IPS-18a (cell line): ENCODE measurements around the gene FAM163B.

Experiments
- H3K27ac ChIP-seq: one replicate; pipeline ENCODE4 v1.5.1; 2013; ENCODE audit warnings: low read length
- H3K27me3 ChIP-seq: one replicate; pipeline ENCODE4 v1.6.1; 2013; ENCODE audit warnings: mild to moderate bottlenecking, low read length; ENCODE audit not compliant: control insufficient read depth, insufficient read depth
- H3K36me3 ChIP-seq: one replicate; pipeline ENCODE4 v1.6.1; 2013; ENCODE audit warnings: low read depth, low read length; ENCODE audit not compliant: control insufficient read depth
- H3K4me1 ChIP-seq: one replicate; pipeline ENCODE4 v1.6.1; 2013; ENCODE audit warnings: low read depth, low read length; ENCODE audit not compliant: control insufficient read depth
- H3K4me3 ChIP-seq: one replicate; pipeline ENCODE4 v1.5.1; 2013; ENCODE audit warnings: low read length
- H3K9ac ChIP-seq: one replicate; pipeline ENCODE4 v1.6.1; 2013; ENCODE audit warnings: mild to moderate bottlenecking, low read length, moderate library complexity
- H3K9me3 ChIP-seq: one replicate; pipeline ENCODE4 v1.6.1; 2013; ENCODE audit warnings: low read depth, low read length; ENCODE audit not compliant: control insufficient read depth

Gene FAM163B

GRCh38 chr9:133609311-133610098 lies at the start of gene FAM163B:
TSS of gene FAM163B (minus strand) at chr9:133609389. CDS start at chr9:133580223, 29,166 bp downstream.
- Histone ChIP-seq H3K27me3 (peaks cover 35% of the 10 kb centered on the region), H3K4me1 (peaks cover 3% of the 10 kb centered on the region), H3K9me3 (no peaks in the 10 kb centered on the region), H3K4me3 (peak within 1 kb of the TSS; percentile 32), H3K27ac (no peak within 1 kb of the TSS), H3K9ac (no peak within 1 kb of the TSS), H3K36me3 (no peaks in the 10 kb centered on the region)

- no peak overlapping the region for H3K4me3 ChIP-seq
- H3K27me3 ChIP-seq: peaks cover 48% of the 10 kb centered on the region
- H3K27ac ChIP-seq: no peak overlapping the region
- no peaks in the 10 kb centered on the region for H3K36me3 ChIP-seq
- peaks cover 10% of the 10 kb centered on the region for H3K4me1 ChIP-seq
- H3K9me3 ChIP-seq: no peaks in the 10 kb centered on the region
- H3K9ac ChIP-seq: no peak overlapping the region
Observed at GRCh38 chr9:133657120-133657661, 48.0 kb upstream of the FAM163B start.

GRCh38 chr9:133656211-133657119 lies 47.3 kb upstream of the FAM163B start:
- Histone ChIP-seq H3K9ac (no peak overlapping the region), H3K27me3 (peaks cover 48% of the 10 kb centered on the region), H3K9me3 (no peaks in the 10 kb centered on the region), H3K4me1 (peaks cover 10% of the 10 kb centered on the region), H3K4me3 (no peak overlapping the region), H3K36me3 (no peaks in the 10 kb centered on the region), H3K27ac (no peak overlapping the region)

- no peaks in the 10 kb centered on the region for H3K36me3 ChIP-seq
- no peaks in the 10 kb centered on the region for H3K9me3 ChIP-seq
- H3K9ac ChIP-seq: no peak overlapping the region
- peaks cover 10% of the 10 kb centered on the region for H3K4me1 ChIP-seq
- peaks cover 48% of the 10 kb centered on the region for H3K27me3 ChIP-seq
- H3K27ac ChIP-seq: no peak overlapping the region
- no peak overlapping the region for H3K4me3 ChIP-seq
Observed at GRCh38 chr9:133655701-133656100, 46.5 kb upstream of the FAM163B start.

GRCh38 chr9:133654736-133655657 lies 45.8 kb upstream of the FAM163B start:
- Histone ChIP-seq H3K27ac (no peak overlapping the region), H3K4me1 (peaks cover 10% of the 10 kb centered on the region)

GRCh38 chr9:133653638-133654037 lies 44.4 kb upstream of the FAM163B start:
- Histone ChIP-seq H3K4me3 (no peak overlapping the region), H3K27me3 (peaks cover 29% of the 10 kb centered on the region), H3K4me1 (peaks cover 4% of the 10 kb centered on the region), H3K9me3 (no peaks in the 10 kb centered on the region), H3K36me3 (no peaks in the 10 kb centered on the region), H3K27ac (no peak overlapping the region), H3K9ac (no peak overlapping the region)

More at GRCh38 chr9:133654736-133655657, 45.8 kb upstream of the FAM163B start:
- Histone ChIP-seq H3K36me3 (no peaks in the 10 kb centered on the region), H3K9me3 (no peaks in the 10 kb centered on the region), H3K27me3 (peaks cover 42% of the 10 kb centered on the region), H3K9ac (no peak overlapping the region), H3K4me3 (no peak overlapping the region)

- H3K27me3 ChIP-seq: no peaks in the 10 kb centered on the region
- H3K27ac ChIP-seq: no peak overlapping the region
- H3K4me3 ChIP-seq: no peak overlapping the region
- H3K9me3 ChIP-seq: no peaks in the 10 kb centered on the region
- H3K36me3 ChIP-seq: no peaks in the 10 kb centered on the region
- H3K4me1 ChIP-seq: no peaks in the 10 kb centered on the region
- H3K9ac ChIP-seq: no peak overlapping the region
Observed at GRCh38 chr9:133650026-133650425, 40.8 kb upstream of the FAM163B start.

GRCh38 chr9:133649194-133649593 lies 40.0 kb upstream of the FAM163B start:
- no peak overlapping the region for H3K9ac ChIP-seq

GRCh38 chr9:133647765-133648469 lies 38.7 kb upstream of the FAM163B start:
- Histone ChIP-seq H3K4me3 (no peak overlapping the region), H3K9me3 (no peaks in the 10 kb centered on the region), H3K9ac (no peak overlapping the region), H3K4me1 (no peaks in the 10 kb centered on the region), H3K27me3 (no peaks in the 10 kb centered on the region), H3K36me3 (no peaks in the 10 kb centered on the region), H3K27ac (no peak overlapping the region)

More at GRCh38 chr9:133649194-133649593, 40.0 kb upstream of the FAM163B start:
- H3K36me3 ChIP-seq: no peaks in the 10 kb centered on the region
- no peak overlapping the region for H3K27ac ChIP-seq
- no peak overlapping the region for H3K4me3 ChIP-seq
- no peaks in the 10 kb centered on the region for H3K4me1 ChIP-seq
- no peaks in the 10 kb centered on the region for H3K27me3 ChIP-seq
- H3K9me3 ChIP-seq: no peaks in the 10 kb centered on the region

- H3K4me1 ChIP-seq: no peaks in the 10 kb centered on the region
- no peak overlapping the region for H3K9ac ChIP-seq
- no peak overlapping the region for H3K27ac ChIP-seq
- no peaks in the 10 kb centered on the region for H3K9me3 ChIP-seq
- H3K36me3 ChIP-seq: no peaks in the 10 kb centered on the region
- no peaks in the 10 kb centered on the region for H3K27me3 ChIP-seq
- H3K4me3 ChIP-seq: no peak overlapping the region
Observed at GRCh38 chr9:133647148-133647547, 38.0 kb upstream of the FAM163B start.
